GM23338 (cell line): ENCODE results near the gene C16orf74. TPM values are rescaled to one million over a fixed set of nuclear protein-coding genes. Genes with fewer than 3 reads are reported as not detected.

Experiments used
- ATAC-seq: fragments of 200-7000 bp; cut with Tn5 transposase; 3 replicates; pipeline ENCODE4 v1.9.1; 2020
- DNase-seq: peaks from one replicate; pipeline ENCODE4 v3.0.0-alpha.2; 2015; ENCODE audit warnings: low spot score
- H2AFZ ChIP-seq: fragments of 200-600 bp; sonication (generic); 2 replicates; pipeline ENCODE4 v1.8.0; 2016; ENCODE audit warnings: antibody characterized with exemption, mild to moderate bottlenecking, moderate library complexity
- H3F3A ChIP-seq: fragments of 200-600 bp; sonication (generic); replicated peaks from 2 replicates; pipeline ENCODE4 v1.8.0; 2017; ENCODE audit warnings: antibody characterized with exemption, mixed run types, low read depth
- H3K27ac ChIP-seq: fragments of 200-600 bp; sonication (generic); 2 replicates; pipeline ENCODE4 v1.6.1; 2016; ENCODE audit warnings: low read depth
- H3K27me3 ChIP-seq: fragments of 200-600 bp; sonication (generic); 2 replicates; pipeline ENCODE4 v1.8.0; 2016; ENCODE audit warnings: mild to moderate bottlenecking, mixed run types, moderate library complexity; ENCODE audit not compliant: insufficient read depth
- H3K36me3 ChIP-seq: fragments of 200-600 bp; sonication (generic); 2 replicates; pipeline ENCODE4 v1.8.0; 2016; ENCODE audit warnings: mild to moderate bottlenecking; ENCODE audit not compliant: insufficient read depth
- H3K4me1 ChIP-seq: fragments of 200-600 bp; sonication (generic); 2 replicates; pipeline ENCODE4 v1.8.0; 2016; ENCODE audit warnings: mild to moderate bottlenecking, moderate library complexity; ENCODE audit not compliant: insufficient read depth
- H3K4me2 ChIP-seq: fragments of 200-600 bp; sonication (generic); 2 replicates; pipeline ENCODE4 v1.7.1; 2017; ENCODE audit warnings: mixed run types
- H3K4me3 ChIP-seq: fragments of 200-600 bp; sonication (generic); 2 replicates; pipeline ENCODE4 v1.6.1; 2016; ENCODE audit warnings: mixed run types
- H3K79me2 ChIP-seq: fragments of 200-600 bp; sonication (generic); replicated peaks from 2 replicates; pipeline ENCODE4 v1.8.0; 2017; ENCODE audit warnings: mild to moderate bottlenecking; ENCODE audit not compliant: insufficient read depth
- H3K9me2 ChIP-seq: fragments of 200-600 bp; sonication (generic); 2 replicates; pipeline ENCODE4 v1.8.0; 2017; ENCODE audit not compliant: insufficient read depth
- H4K20me1 ChIP-seq: fragments of 200-600 bp; sonication (generic); replicated peaks from 2 replicates; pipeline ENCODE4 v1.8.0; 2017; ENCODE audit warnings: mild to moderate bottlenecking; ENCODE audit not compliant: insufficient read depth
- H3K27ac Mint-ChIP-seq: 2 replicates; pipeline ENCODE4 v1.8.0; 2020; ENCODE audit warnings: inconsistent platforms, mild to moderate bottlenecking, moderate library complexity, mixed read lengths
- H3K27me3 Mint-ChIP-seq: 3 replicates; pipeline ENCODE4 v1.8.0; 2022; ENCODE audit warnings: low read depth, mild to moderate bottlenecking, moderate library complexity, mixed read lengths, inconsistent platforms; ENCODE audit not compliant: insufficient read depth, poor library complexity
- H3K36me3 Mint-ChIP-seq: 3 replicates; pipeline ENCODE4 v1.8.0; 2021; ENCODE audit warnings: low read depth, mild to moderate bottlenecking, inconsistent platforms, moderate library complexity, mixed read lengths
- H3K4me1 Mint-ChIP-seq: 3 replicates; pipeline ENCODE4 v1.8.0; 2020; ENCODE audit warnings: mild to moderate bottlenecking, inconsistent platforms, mixed read lengths
- H3K4me3 Mint-ChIP-seq: 3 replicates; pipeline ENCODE4 v1.8.0; 2021; ENCODE audit warnings: moderate library complexity, mild to moderate bottlenecking, inconsistent platforms, mixed read lengths
- H3K9me3 Mint-ChIP-seq: 3 replicates; pipeline ENCODE4 v1.8.0; 2020; ENCODE audit warnings: moderate library complexity, mild to moderate bottlenecking, inconsistent platforms, mixed read lengths
- CREB1 ChIP-seq: fragments of 250-450 bp; sonication (Bioruptor Pico); IDR thresholded peaks from 2 replicates; pipeline ENCODE4 v1.5.0; 2020; ENCODE audit warnings: low read depth, mild to moderate bottlenecking, moderate library complexity
- EZH2 ChIP-seq: fragments of 200-600 bp; sonication (generic); IDR thresholded peaks from one replicate; pipeline ENCODE4 v1.8.0; 2017; ENCODE audit warnings: antibody characterized with exemption, mild to moderate bottlenecking, low read depth; ENCODE audit not compliant: unreplicated experiment
- EZH2phosphoT487 ChIP-seq: fragments of 200-600 bp; sonication (generic); IDR thresholded peaks from one replicate; pipeline ENCODE4 v1.8.1; 2018; ENCODE audit warnings: antibody characterized with exemption; ENCODE audit not compliant: unreplicated experiment
- JUNB ChIP-seq: IDR thresholded peaks from one replicate; pipeline ENCODE4 v1.6.1; 2016; ENCODE audit warnings: antibody characterized with exemption; ENCODE audit not compliant: unreplicated experiment
- polyA plus RNA-seq: library from polyadenylated mRNA; unstranded; fragments of >200 nt; fragmentation: Nextera tagmentation; extraction: Ambion mirVana; gene quantifications from 2 replicates; pipeline ENCODE4 v1.2.1, GENCODE V29; 2016
- total RNA-seq: library from RNA; depleted of rRNA; stranded (reverse); fragments of >200 nt; shearing (Covaris generic); gene quantifications from 2 replicates; pipeline ENCODE4 v1.2.3, GENCODE V29; 2014
- TF ChIP-seq, protein P1 (sequence below): IDR thresholded peaks from 2 replicates; pipeline ENCODE4 v1.6.1; 2016; ENCODE audit warnings: antibody characterized with exemption
- TF ChIP-seq, protein P2 (sequence below): fragments of 250-450 bp; sonication (Bioruptor Pico); IDR thresholded peaks from 2 replicates; pipeline ENCODE4 v1.5.0; 2020; ENCODE audit warnings: mild to moderate bottlenecking, moderate library complexity
- TF ChIP-seq, protein P3 (sequence below), 2 experiments: fragments of 200-600 bp in 1 of 2; sonication (generic) in 1 of 2; conservative IDR thresholded peaks; 2 replicates each; pipeline versions ENCODE4 v1.5.1 to v1.6.1; 2016 to 2017; ENCODE audit warnings: antibody characterized with exemption in 2 of 2, low read depth in 2 of 2, mild to moderate bottlenecking in 2 of 2, moderate library complexity in 1 of 2

Gene C16orf74
- total and polyA plus RNA-seq, 2 experiments from 2014 or later: 12.1 to 19.1 TPM

DNA sequence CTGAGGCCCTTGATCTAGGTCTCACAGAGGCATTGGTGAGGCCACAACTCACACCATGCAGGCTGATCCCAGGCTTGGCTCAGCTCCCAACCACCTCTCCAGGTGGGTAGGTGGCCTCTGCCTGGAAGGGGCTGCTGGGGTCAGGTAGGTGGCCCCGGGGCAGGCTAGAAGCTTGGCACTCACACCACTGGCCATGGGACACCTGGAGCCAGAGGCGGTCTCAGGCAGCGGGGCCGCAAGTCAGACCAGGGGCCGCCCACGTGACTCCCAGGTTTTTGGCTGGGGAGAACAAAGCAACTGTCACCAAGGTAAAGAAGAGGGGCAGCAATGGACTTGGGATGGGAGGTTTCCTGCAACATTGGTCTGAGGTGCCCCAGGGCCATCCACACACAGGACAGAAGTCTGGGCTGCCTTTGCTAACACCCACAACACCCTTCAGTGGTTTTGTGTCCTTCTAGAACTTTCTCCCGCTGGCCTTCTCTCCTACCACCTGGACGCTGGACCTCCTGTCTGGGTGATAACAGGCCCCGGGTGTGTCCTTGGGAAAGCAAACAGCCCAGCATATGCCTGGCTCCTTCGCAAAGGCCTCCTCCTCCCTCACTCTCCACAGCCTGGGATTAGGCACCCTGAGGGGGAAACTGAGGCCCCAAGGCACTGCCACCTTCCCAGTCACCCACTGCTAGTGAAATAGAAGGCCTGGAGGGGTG, 16.4 kb downstream of the C16orf74 start:
- Histone ChIP-seq H3K36me3 (no peaks in the 10 kb centered on the region), H2AFZ (no peak overlapping the region), H3K27me3 (no peaks in the 10 kb centered on the region), H3K79me2 (no peaks in the 10 kb centered on the region), H3K4me3 (no peak overlapping the region), H3K9me2 (no peaks in the 10 kb centered on the region), H3K4me1 (no peaks in the 10 kb centered on the region), H4K20me1 (no peaks in the 10 kb centered on the region; the same call in 1 of the 2 replicates), H3K4me2 (peak overlapping the region; percentile 29), H3K27ac (peak overlapping the region; percentile 23; the same call in 1 of the 2 replicates), H3F3A (0 out of 2 replicates have a peak, but pooled peaks cover 3% of the 10 kb centered on the region)
- no peak overlapping the region for H3K4me3 Mint-ChIP-seq
- TF ChIP-seq, protein P1, sequence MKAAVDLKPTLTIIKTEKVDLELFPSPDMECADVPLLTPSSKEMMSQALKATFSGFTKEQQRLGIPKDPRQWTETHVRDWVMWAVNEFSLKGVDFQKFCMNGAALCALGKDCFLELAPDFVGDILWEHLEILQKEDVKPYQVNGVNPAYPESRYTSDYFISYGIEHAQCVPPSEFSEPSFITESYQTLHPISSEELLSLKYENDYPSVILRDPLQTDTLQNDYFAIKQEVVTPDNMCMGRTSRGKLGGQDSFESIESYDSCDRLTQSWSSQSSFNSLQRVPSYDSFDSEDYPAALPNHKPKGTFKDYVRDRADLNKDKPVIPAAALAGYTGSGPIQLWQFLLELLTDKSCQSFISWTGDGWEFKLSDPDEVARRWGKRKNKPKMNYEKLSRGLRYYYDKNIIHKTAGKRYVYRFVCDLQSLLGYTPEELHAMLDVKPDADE: no peak
- TF ChIP-seq EZH2 (no peak), CREB1 (no peak), EZH2phosphoT487 (no peak), JUNB (no peak)
- TF ChIP-seq, protein P2, sequence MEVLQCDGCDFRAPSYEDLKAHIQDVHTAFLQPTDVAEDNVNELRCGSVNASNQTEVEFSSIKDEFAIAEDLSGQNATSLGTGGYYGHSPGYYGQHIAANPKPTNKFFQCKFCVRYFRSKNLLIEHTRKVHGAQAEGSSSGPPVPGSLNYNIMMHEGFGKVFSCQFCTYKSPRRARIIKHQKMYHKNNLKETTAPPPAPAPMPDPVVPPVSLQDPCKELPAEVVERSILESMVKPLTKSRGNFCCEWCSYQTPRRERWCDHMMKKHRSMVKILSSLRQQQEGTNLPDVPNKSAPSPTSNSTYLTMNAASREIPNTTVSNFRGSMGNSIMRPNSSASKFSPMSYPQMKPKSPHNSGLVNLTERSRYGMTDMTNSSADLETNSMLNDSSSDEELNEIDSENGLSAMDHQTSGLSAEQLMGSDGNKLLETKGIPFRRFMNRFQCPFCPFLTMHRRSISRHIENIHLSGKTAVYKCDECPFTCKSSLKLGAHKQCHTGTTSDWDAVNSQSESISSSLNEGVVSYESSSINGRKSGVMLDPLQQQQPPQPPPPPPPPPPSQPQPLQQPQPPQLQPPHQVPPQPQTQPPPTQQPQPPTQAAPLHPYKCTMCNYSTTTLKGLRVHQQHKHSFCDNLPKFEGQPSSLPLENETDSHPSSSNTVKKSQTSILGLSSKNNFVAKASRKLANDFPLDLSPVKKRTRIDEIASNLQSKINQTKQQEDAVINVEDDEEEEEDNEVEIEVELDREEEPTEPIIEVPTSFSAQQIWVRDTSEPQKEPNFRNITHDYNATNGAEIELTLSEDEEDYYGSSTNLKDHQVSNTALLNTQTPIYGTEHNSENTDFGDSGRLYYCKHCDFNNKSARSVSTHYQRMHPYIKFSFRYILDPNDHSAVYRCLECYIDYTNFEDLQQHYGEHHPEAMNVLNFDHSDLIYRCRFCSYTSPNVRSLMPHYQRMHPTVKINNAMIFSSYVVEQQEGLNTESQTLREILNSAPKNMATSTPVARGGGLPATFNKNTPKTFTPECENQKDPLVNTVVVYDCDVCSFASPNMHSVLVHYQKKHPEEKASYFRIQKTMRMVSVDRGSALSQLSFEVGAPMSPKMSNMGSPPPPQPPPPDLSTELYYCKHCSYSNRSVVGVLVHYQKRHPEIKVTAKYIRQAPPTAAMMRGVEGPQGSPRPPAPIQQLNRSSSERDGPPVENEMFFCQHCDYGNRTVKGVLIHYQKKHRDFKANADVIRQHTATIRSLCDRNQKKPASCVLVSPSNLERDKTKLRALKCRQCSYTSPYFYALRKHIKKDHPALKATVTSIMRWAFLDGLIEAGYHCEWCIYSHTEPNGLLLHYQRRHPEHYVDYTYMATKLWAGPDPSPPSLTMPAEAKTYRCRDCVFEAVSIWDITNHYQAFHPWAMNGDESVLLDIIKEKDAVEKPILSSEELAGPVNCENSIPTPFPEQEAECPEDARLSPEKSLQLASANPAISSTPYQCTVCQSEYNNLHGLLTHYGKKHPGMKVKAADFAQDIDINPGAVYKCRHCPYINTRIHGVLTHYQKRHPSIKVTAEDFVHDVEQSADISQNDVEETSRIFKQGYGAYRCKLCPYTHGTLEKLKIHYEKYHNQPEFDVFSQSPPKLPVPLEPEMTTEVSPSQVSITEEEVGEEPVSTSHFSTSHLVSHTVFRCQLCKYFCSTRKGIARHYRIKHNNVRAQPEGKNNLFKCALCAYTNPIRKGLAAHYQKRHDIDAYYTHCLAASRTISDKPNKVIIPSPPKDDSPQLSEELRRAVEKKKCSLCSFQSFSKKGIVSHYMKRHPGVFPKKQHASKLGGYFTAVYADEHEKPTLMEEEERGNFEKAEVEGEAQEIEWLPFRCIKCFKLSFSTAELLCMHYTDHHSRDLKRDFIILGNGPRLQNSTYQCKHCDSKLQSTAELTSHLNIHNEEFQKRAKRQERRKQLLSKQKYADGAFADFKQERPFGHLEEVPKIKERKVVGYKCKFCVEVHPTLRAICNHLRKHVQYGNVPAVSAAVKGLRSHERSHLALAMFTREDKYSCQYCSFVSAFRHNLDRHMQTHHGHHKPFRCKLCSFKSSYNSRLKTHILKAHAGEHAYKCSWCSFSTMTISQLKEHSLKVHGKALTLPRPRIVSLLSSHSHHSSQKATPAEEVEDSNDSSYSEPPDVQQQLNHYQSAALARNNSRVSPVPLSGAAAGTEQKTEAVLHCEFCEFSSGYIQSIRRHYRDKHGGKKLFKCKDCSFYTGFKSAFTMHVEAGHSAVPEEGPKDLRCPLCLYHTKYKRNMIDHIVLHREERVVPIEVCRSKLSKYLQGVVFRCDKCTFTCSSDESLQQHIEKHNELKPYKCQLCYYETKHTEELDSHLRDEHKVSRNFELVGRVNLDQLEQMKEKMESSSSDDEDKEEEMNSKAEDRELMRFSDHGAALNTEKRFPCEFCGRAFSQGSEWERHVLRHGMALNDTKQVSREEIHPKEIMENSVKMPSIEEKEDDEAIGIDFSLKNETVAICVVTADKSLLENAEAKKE (CRISPR knock-in tag): no peak
- TF ChIP-seq, protein P3, sequence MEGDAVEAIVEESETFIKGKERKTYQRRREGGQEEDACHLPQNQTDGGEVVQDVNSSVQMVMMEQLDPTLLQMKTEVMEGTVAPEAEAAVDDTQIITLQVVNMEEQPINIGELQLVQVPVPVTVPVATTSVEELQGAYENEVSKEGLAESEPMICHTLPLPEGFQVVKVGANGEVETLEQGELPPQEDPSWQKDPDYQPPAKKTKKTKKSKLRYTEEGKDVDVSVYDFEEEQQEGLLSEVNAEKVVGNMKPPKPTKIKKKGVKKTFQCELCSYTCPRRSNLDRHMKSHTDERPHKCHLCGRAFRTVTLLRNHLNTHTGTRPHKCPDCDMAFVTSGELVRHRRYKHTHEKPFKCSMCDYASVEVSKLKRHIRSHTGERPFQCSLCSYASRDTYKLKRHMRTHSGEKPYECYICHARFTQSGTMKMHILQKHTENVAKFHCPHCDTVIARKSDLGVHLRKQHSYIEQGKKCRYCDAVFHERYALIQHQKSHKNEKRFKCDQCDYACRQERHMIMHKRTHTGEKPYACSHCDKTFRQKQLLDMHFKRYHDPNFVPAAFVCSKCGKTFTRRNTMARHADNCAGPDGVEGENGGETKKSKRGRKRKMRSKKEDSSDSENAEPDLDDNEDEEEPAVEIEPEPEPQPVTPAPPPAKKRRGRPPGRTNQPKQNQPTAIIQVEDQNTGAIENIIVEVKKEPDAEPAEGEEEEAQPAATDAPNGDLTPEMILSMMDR (conservative IDR thresholded peaks at IDR 0.05; ENCODE audit: low read depth in 2 of 2): no peak
- peaks cover 15% of the 10 kb centered on the region for H3K4me1 Mint-ChIP-seq
- ATAC-seq (no peak), DNase-seq (no peak)
- no peak overlapping the region for H3K27ac Mint-ChIP-seq
- no peaks in the 10 kb centered on the region for H3K9me3 Mint-ChIP-seq
- H3K27me3 Mint-ChIP-seq: peaks cover 6% of the 10 kb centered on the region
- H3K36me3 Mint-ChIP-seq: no peaks in the 10 kb centered on the region; the same call in 2 of the 3 replicates
